ENCODE results near the gene EXPH5. TPM values are rescaled to one million over a fixed set of nuclear protein-coding genes. Genes with fewer than 3 reads are reported as not detected.

Gene EXPH5
- total RNA-seq, 2 experiments from 2014 or later = 1.9 to 2.1 TPM

DNA sequence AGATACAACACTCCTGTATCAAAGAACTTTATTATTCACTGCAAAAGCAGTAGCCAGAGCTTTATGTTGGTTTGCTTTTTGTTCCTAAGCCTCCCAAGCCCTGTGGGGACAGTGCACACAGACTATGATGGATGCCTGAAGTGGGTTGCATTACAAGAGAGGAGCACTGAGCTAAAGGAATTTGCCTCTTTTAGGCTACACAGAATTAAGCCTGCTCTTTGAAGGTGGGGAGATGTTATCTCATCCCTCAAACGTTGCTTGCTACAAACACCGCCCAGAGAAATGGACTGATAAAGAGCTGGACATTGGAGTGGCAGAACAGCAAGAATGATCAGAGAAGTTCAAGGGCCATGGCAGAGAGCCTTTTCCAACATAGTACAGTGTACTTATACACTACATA, 92.8 kb downstream of the EXPH5 start:
- ChIA-PET POLR2A (no interaction called here), CTCF (no interaction called here)
- peaks cover 21% of the 10 kb centered on the region for H3K4me1 Mint-ChIP-seq (ENCODE audit: low read depth)
- H3K27ac Mint-ChIP-seq = no peak overlapping the region
- DNase-seq = no peak
- no peaks in the 10 kb centered on the region for H3K9me3 Mint-ChIP-seq (ENCODE audit: insufficient read depth)
- ATAC-seq = no peak
- H3K4me3 Mint-ChIP-seq = no peak overlapping the region
- H3K36me3 Mint-ChIP-seq (ENCODE audit: low read depth) = peaks cover 13% of the 10 kb centered on the region
- peaks cover 2% of the 10 kb centered on the region for H3K27me3 Mint-ChIP-seq (ENCODE audit: low read depth)

GRCh38 chr11:108500169-108500568, 93.4 kb downstream of the EXPH5 start:
- ATAC-seq (no peak), DNase-seq (no peak)
- POLR2A ChIA-PET = no interaction called here
- no peaks in the 10 kb centered on the region for H3K9me3 Mint-ChIP-seq (ENCODE audit: insufficient read depth)
- H3K27me3 Mint-ChIP-seq (ENCODE audit: low read depth) = no peaks in the 10 kb centered on the region
- peaks cover 15% of the 10 kb centered on the region for H3K36me3 Mint-ChIP-seq (ENCODE audit: low read depth)
- peaks cover 23% of the 10 kb centered on the region for H3K4me1 Mint-ChIP-seq (ENCODE audit: low read depth)
- no peak overlapping the region for H3K27ac Mint-ChIP-seq
- CTCF ChIA-PET = no interaction called here
- peak overlapping the region; percentile 79 for H3K4me3 Mint-ChIP-seq

GRCh38 chr11:108498816-108499408, 94.7 kb downstream of the EXPH5 start:
- Mint-ChIP-seq H3K36me3 (ENCODE audit: low read depth) (peaks cover 27% of the 10 kb centered on the region), H3K9me3 (ENCODE audit: insufficient read depth) (no peaks in the 10 kb centered on the region), H3K27me3 (ENCODE audit: low read depth) (no peaks in the 10 kb centered on the region), H3K4me1 (ENCODE audit: low read depth) (peaks cover 33% of the 10 kb centered on the region), H3K4me3 (peak overlapping the region; percentile 79), H3K27ac (peak overlapping the region; percentile 89)
- POLR2A ChIA-PET = interaction anchor here (1.2 to 2.6 kb wide), 2 partner anchors 8 to 32 kb away, joined by 3 to 16 read pairs; partner anchors contain the start of gene C11orf65
- ATAC-seq (no peak), DNase-seq (no peak)
- CTCF ChIA-PET = no interaction called here

DNA sequence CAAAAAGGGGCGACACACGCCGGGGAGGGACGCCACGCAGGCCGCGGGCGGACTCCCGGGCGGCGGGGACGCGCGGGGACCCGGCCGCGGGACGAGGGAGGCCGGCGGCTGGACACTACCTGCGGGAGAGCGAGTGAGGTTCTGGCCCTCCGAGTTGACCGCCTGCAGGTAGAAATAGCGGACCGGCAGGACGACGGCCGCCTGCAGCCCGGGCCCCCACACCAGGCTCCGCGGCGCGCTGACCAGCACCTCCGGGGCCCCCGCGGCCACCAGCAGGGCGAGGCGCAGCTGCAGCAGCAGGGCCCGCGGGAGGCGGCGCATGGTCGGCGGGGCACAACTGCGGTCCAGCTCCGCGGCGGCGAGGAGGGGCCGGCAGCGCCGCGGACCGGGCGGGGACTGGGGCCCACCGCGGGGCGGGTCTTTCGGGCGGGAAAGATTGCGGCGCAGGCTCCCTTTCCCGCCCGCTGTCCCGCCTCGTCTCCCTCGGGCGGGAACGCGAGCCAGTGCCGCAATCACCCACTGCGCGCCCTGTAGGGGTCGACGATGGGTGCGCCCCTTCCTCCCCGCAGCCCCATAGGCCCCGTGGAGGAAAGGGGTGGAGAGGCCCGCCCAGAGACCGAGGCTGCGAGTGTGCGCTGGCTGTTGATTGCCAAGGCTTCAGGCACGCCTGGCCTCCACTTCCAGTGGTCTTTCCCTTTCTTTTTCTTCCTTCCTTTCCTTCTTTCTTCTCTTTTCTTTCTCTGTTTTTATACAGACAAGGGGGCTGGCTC, 95.3 kb downstream of the EXPH5 start, which contains the start of gene POGLUT3:
POGLUT3 (minus strand) TSS at position 339 of the 770 bp plus-strand sequence; CDS start at position 321, 18 bp downstream.
- CTCF ChIA-PET = no interaction called here

DNA sequence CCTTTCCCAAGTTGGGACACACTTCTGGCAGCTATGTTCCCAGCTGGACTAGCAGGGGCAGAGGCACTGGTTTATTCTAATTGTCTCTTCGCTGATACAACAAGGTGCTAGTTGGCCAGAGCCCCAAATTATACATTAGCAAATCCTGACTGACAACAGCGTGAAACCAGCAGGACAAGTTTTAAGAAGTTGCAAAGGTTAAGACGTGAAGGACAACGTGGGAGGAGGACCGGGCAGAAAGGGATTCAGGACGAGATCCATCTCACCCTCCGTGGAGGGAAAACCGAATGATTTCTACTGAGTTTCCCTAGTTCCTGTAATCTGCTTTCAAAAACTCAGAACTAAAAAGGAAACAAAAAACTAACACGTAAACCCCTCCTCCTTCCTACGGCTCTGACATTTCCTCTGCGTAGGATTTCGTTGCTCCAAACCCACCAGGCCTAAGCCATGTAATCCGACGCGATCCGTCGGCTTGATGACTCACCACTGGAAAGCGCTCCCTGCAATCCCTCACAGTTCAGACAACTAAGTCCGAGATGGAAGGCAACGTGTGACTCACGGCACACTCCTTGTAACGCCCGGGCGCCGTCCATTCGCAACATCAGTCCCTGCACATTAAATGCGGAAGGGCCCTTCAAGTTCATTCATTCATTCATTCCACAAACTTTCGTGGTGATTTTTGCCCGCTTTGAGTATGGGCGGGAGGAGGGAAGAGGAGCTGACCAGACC, 96.1 kb downstream of the EXPH5 start:
- Mint-ChIP-seq H3K4me1 (ENCODE audit: low read depth) (peaks cover 33% of the 10 kb centered on the region), H3K9me3 (ENCODE audit: insufficient read depth) (no peaks in the 10 kb centered on the region), H3K27ac (peak overlapping the region; percentile 97), H3K36me3 (ENCODE audit: low read depth) (peaks cover 31% of the 10 kb centered on the region), H3K27me3 (ENCODE audit: low read depth) (no peaks in the 10 kb centered on the region), H3K4me3 (peak overlapping the region; percentile 92)
- ChIA-PET POLR2A (interaction anchor here (0.6 to 2.6 kb wide), 3 partner anchors 10 to 661 kb away, joined by 3 to 16 read pairs (median 3); partner anchors contain the start of gene C11orf65), CTCF (no interaction called here)
- ATAC-seq (peak; percentile 83), DNase-seq (peak; percentile 75)

More for the DNA sequence above, 95.3 kb downstream of the EXPH5 start, which contains the start of gene POGLUT3:
- POLR2A ChIA-PET = interaction anchor here (0.6 to 2.6 kb wide), 3 partner anchors 9 to 661 kb away, joined by 3 to 16 read pairs (median 3); partner anchors contain the start of gene C11orf65
- Mint-ChIP-seq H3K4me3 (peak within 1 kb of the TSS; percentile 92), H3K36me3 (ENCODE audit: low read depth) (peaks cover 30% of the 10 kb centered on the region), H3K27ac (peak within 1 kb of the TSS; percentile 97), H3K4me1 (ENCODE audit: low read depth) (peaks cover 33% of the 10 kb centered on the region), H3K27me3 (ENCODE audit: low read depth) (no peaks in the 10 kb centered on the region), H3K9me3 (ENCODE audit: insufficient read depth) (no peaks in the 10 kb centered on the region)
- ATAC-seq (peak; percentile 73), DNase-seq (peak; percentile 63)

GRCh38 chr11:108496643-108497256, 96.8 kb downstream of the EXPH5 start:
- ChIA-PET POLR2A (interaction anchor here (0.6 to 2.6 kb wide), 2 partner anchors 30 to 1609 kb away, joined by 3 to 16 read pairs; partner anchors contain the start of gene C11orf65), CTCF (no interaction called here)
- Mint-ChIP-seq H3K4me1 (ENCODE audit: low read depth) (peaks cover 37% of the 10 kb centered on the region), H3K9me3 (ENCODE audit: insufficient read depth) (no peaks in the 10 kb centered on the region), H3K27me3 (ENCODE audit: low read depth) (no peaks in the 10 kb centered on the region), H3K36me3 (ENCODE audit: low read depth) (peaks cover 31% of the 10 kb centered on the region), H3K27ac (peak overlapping the region; percentile 97), H3K4me3 (peak overlapping the region; percentile 92)
- DNase-seq (no peak), ATAC-seq (no peak)

DNA sequence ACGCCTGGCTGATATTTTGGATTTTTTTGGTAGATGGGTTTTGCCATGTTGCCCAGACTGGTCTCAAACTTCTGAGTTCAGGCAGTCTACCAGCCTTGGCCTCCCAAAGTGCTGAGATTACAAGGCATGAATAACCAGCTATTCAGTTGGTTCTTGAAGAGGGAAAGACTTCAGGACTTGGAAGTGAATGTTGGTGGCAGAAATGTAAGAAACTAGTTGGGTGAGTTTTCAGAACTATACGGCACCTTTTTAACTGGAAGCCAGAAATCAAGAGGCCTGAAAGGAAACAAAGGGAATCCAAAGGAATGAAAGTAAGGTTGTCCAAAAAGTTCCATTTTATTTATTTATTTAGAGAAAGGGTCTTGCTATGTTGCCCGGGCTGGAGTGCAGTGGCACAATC, 98.2 kb downstream of the EXPH5 start:
- no peaks in the 10 kb centered on the region for H3K27me3 Mint-ChIP-seq (ENCODE audit: low read depth)
- H3K27ac Mint-ChIP-seq = peak overlapping the region; percentile 4
- POLR2A ChIA-PET = interaction anchor here (1.5 kb wide), 1 partner anchor 169 kb away, joined by 3 read pairs; the partner anchor contains the start of gene DDX10
- H3K9me3 Mint-ChIP-seq (ENCODE audit: insufficient read depth) = no peaks in the 10 kb centered on the region
- ATAC-seq (no peak), DNase-seq (no peak)
- peaks cover 35% of the 10 kb centered on the region for H3K36me3 Mint-ChIP-seq (ENCODE audit: low read depth)
- no peak overlapping the region for H3K4me3 Mint-ChIP-seq
- peaks cover 37% of the 10 kb centered on the region for H3K4me1 Mint-ChIP-seq (ENCODE audit: low read depth)
- CTCF ChIA-PET = no interaction called here

DNA sequence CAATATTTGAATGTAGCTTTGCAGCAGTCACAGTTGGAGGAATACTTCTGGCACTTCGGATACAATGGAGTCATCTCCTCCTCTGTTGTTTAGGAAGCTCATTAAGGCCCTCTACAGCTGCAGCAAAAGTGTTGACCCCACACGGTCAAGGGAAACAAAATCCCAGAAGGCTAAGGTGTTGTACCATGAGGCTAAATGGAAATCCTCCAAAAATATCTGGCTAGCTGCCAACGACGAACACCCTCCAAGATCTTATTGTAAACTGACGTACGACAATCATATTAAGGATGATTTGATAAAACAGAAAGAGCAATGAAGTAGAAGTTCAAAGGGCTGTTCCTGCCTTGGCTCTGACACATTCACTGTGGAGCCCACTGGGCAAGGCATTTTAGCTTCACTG, 99.4 kb downstream of the EXPH5 start:
- peaks cover 40% of the 10 kb centered on the region for H3K36me3 Mint-ChIP-seq (ENCODE audit: low read depth)
- H3K27me3 Mint-ChIP-seq (ENCODE audit: low read depth) = no peaks in the 10 kb centered on the region
- CTCF ChIA-PET = interaction anchor here (1.1 kb wide), 2 partner anchors 11 to 150 kb away, joined by 3 to 4 read pairs; no protein-coding TSS in a partner anchor
- POLR2A ChIA-PET = no interaction called here
- no peak overlapping the region for H3K27ac Mint-ChIP-seq
- H3K4me1 Mint-ChIP-seq (ENCODE audit: low read depth) = peaks cover 33% of the 10 kb centered on the region
- H3K9me3 Mint-ChIP-seq (ENCODE audit: insufficient read depth) = no peaks in the 10 kb centered on the region
- no peak overlapping the region for H3K4me3 Mint-ChIP-seq
- ATAC-seq (no peak), DNase-seq (no peak)

GRCh38 chr11:108491936-108492335, 101.6 kb downstream of the EXPH5 start:
- ATAC-seq = no peak
- POLR2A ChIA-PET = interaction anchor here (0.7 kb wide), 1 partner anchor 307 kb away, joined by 3 read pairs; no protein-coding TSS in a partner anchor
- Mint-ChIP-seq H3K4me1 (ENCODE audit: low read depth) (peaks cover 26% of the 10 kb centered on the region), H3K9me3 (ENCODE audit: insufficient read depth) (no peaks in the 10 kb centered on the region), H3K4me3 (no peak overlapping the region), H3K36me3 (ENCODE audit: low read depth) (peaks cover 53% of the 10 kb centered on the region), H3K27ac (no peak overlapping the region), H3K27me3 (ENCODE audit: low read depth) (no peaks in the 10 kb centered on the region)
- DNase-seq = no peak
- CTCF ChIA-PET = no interaction called here

DNA sequence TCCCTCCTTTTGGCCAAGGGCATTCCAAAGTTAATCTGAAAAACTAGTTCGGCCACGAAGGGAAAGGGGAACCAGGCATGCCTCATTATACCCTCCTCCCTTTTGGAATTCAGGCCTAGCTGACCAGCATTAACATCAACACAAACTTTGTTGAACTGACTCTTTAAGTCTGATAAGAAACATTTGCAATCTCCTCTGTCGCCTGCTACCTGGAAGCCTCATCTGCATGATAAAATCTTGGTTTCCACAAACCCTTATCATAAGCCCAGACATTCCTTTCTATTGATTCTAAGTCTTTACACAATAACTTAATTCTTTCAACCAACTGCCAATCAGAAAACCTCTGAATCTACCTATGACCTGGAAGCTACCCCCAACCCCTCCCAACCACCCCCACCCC, 106.7 kb downstream of the EXPH5 start:
- DNase-seq (no peak), ATAC-seq (no peak)
- no peak overlapping the region for H3K4me3 Mint-ChIP-seq
- ChIA-PET POLR2A (no interaction called here), CTCF (interaction anchor here (1.2 kb wide), 1 partner anchor 368 kb away, joined by 3 read pairs; no protein-coding TSS in a partner anchor)
- H3K27ac Mint-ChIP-seq = no peak overlapping the region
- no peaks in the 10 kb centered on the region for H3K9me3 Mint-ChIP-seq (ENCODE audit: insufficient read depth)
- no peaks in the 10 kb centered on the region for H3K27me3 Mint-ChIP-seq (ENCODE audit: low read depth)
- H3K36me3 Mint-ChIP-seq (ENCODE audit: low read depth) = peaks cover 60% of the 10 kb centered on the region
- peaks cover under 1% of the 10 kb centered on the region for H3K4me1 Mint-ChIP-seq (ENCODE audit: low read depth)

GRCh38 chr11:108486331-108486730, 107.2 kb downstream of the EXPH5 start:
- ChIA-PET CTCF (interaction anchor here (1.2 kb wide), 1 partner anchor 368 kb away, joined by 3 read pairs; no protein-coding TSS in a partner anchor), POLR2A (no interaction called here)
- Mint-ChIP-seq H3K4me1 (ENCODE audit: low read depth) (no peaks in the 10 kb centered on the region), H3K36me3 (ENCODE audit: low read depth) (peaks cover 65% of the 10 kb centered on the region), H3K27me3 (ENCODE audit: low read depth) (no peaks in the 10 kb centered on the region), H3K4me3 (no peak overlapping the region), H3K9me3 (ENCODE audit: insufficient read depth) (no peaks in the 10 kb centered on the region), H3K27ac (no peak overlapping the region)
- no peak for ATAC-seq
- no peak for DNase-seq

Measured in activated CD8-positive, alpha-beta T cell treated with anti-CD3 and anti-CD28 coated beads, Interleukin-2, amount 10 ng/mL, durations not matched to agents 7 days and 5 days (primary cell).